Measurements from ENCODE around the gene CRADD.

GRCh38 chr12:93709386-93709785, 32.2 kb downstream of the CRADD start:
- TF ChIP-seq CTCF (IDR thresholded peaks at IDR 0.05) (no peak), POLR2A (IDR thresholded peaks at IDR 0.05) (no peak)
